GM21619 (cell line): ENCODE data around the gene PRKCE.

Source experiments
- ATAC-seq: cut with Tn5 transposase; IDR thresholded peaks from one replicate; pipeline ENCODE4 v1.9.1; 2021; ENCODE audit not compliant: unreplicated experiment

The PRKCE gene

GRCh38 chr2:45953376-45954027, 302.0 kb downstream of the PRKCE start:
- ATAC-seq, result no peak

GRCh38 chr2:45954233-45954850, 302.9 kb downstream of the PRKCE start:
- ATAC-seq, result no peak

GRCh38 chr2:45957533-45958227, 306.2 kb downstream of the PRKCE start:
- ATAC-seq, result no peak

- no peak for ATAC-seq
These were observed 308.8 kb downstream of the PRKCE start for GRCh38 chr2:45960057-45960863.

GRCh38 chr2:45962177-45962921, 310.9 kb downstream of the PRKCE start:
- ATAC-seq, result no peak

DNA sequence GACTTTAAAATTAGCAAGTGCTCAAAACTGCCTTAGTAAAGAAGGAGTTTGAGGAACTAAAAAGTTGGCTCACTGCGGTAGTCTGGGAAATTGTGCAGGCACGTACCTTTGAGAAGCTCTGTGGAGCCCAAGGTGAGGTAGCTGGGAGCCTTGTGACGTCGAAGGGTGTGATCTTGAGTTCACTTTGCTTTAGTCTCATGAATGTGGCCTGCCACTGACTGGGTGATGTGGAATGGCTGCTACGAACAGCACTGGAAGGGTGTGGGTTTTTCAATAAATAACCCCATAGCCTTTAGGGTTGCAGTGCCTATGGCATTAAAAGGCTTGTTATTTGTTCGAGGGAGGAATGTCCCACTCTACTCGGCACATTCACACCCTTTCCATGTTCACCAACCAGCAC, 312.3 kb downstream of the PRKCE start:
- ATAC-seq, result no peak

DNA sequence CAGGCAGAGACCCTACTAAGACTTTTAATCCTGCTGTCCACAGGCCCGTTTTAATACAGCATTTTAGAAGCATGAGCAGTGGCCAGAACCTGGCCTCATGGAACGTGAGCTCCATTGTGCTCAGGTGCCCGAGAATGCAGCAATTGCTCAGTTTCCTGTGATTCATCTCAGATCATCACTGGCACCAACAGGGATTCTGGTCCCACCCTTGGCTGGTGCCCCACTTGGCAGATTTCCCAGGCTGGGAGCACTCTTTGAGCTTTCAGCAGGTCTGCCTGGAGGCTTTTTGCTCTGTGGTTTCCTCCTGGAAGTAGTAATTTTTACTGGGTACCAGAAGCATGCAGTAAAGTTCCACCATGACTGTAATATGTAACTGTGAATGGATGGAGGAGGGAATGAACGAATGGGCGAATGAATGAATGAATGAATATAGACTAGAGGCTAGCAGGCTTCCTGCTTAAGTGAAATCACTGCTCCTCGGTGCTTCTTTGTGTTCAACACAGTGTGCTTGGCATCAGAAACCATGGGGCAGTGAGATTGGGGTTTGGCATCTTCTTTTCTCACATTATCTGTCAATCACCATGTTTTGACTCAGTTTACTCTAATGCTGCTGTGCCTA, 312.9 kb downstream of the PRKCE start:
- no peak for ATAC-seq

GRCh38 chr2:45964906-45965305, 313.4 kb downstream of the PRKCE start:
- ATAC-seq, result no peak

DNA sequence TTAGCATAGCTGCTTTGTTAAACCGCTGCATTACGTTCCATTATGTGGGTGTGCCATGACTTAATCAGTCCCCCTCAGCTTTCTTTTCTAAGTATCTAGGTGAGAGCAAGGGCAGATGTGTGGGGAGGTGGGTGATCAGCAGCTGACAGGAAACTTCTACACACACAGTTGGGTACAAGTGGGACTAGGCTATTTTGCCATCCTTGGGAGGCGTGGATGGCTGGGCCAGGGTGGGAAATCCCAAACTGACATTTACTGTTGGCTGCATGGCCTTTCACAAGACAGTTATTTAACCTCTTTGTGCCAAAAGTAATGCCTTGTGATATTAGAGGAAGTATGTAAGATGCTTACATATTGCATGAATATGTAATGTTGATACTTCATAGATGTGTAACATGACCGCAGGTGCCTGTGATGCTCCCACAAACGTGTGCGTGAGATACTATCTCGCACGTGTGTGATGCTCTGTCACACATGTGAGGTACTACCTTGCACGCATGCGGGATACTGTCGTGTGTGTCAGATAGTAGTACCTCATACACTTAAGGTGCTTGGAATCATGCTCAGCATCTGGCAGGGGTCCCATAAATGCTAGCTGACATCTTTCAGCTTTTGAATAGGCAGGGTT, 314.5 kb downstream of the PRKCE start:
- ATAC-seq, result no peak

DNA sequence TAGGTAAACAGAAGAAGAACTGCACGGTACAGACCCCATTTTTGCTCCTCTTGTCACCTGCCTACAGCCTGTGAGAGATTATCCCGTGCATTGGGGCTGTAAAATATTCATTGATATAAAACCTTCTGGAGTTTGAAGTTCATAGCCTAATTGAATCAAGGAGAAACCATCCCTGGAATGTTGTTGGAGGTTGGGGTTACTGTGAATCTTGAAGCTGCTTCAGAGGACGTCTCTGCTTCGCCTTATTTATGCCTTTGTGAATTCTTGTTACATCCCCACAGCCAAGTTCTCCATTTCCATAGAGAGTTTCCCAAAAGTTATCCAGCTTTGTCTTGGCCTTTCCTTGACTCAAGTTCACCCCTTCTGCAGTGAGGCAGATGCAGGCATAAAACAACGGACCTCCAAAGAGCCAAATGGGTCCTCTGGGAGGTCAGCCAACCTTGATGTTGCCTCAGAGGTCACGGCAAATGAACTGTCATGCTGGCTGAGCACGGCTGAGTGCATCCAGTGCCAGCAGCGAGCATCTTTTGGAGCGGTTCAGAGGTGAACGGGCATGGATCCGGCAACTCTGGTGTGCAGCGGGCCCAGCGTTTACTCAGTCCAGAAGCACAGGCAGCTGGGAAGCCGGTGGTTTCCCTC, 317.6 kb downstream of the PRKCE start:
- no peak for ATAC-seq

DNA sequence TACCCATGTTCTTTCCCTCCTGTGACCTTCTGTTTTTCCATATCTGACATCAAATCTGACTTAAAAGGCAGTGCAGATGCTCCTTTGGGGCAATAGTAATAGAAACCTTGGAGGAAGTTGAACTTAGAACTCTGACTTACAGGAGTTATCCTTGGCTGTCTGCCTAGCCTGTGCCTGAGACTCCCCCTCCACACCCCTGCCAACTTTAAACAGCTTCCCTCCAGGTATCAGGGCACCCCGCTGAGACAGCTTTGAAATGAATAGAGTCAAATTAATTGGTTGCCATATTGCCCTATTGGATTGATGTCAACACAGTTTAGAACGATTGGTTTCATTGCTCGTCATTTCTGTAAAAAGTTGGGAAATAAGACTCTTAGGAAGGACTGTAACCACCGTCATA, 322.0 kb downstream of the PRKCE start:
- no peak for ATAC-seq

DNA sequence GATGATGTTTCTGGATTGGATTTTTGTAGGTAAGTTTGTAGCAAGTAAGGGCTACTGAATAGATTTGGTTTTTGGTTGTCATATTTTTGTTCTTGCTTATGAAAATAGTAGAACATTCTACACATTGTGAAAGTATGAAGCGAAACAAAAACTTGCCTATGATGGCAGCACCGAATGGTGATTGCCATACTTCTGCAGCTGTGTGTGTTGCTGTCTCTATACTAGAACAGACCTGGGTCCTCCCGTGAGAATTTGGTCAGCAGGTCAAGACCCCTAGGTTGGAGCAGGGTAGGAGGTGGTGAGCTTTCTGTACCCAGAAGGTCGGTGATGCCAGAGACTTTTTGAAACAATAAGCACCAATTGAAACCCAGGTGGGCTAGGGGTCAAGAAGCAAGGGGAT, 322.6 kb downstream of the PRKCE start:
- peak; percentile 75 for ATAC-seq

DNA sequence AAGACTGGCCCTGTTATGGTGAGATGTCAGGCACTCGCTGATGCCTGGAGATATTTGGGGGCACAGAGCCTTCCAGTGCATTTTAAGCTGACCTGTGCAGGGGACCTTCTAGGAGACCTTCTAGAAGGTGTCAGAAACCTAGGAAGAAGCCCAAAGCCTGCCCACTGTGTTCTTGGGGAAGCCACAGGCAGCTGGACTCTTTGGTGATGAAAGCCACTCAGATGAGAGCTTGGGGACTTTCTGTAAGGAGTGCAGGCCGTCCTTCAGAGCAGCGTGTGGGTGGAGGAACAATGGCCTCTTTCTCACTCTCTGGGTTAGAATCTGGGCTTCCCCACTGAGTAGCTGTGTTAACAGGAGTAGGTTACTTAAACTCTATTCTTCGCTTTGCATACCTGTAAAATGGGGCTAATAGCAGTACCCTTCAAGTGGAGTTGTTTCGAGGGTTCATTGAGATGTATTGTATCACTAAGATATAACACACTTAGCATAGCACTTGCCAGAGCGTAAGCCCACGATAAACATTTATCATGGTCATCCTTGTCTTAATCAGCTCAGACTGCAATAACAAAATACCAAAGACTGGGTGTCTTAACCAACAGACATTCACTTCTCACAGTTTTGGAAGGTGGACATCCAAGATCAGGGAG, 323.4 kb downstream of the PRKCE start:
- peak; percentile 63 for ATAC-seq

- ATAC-seq, result no peak
These were observed 324.5 kb downstream of the PRKCE start for GRCh38 chr2:45975752-45976517.

GRCh38 chr2:45978302-45978859, 326.9 kb downstream of the PRKCE start:
- ATAC-seq, result no peak

- no peak for ATAC-seq
These were observed 327.6 kb downstream of the PRKCE start for GRCh38 chr2:45979065-45979464.

DNA sequence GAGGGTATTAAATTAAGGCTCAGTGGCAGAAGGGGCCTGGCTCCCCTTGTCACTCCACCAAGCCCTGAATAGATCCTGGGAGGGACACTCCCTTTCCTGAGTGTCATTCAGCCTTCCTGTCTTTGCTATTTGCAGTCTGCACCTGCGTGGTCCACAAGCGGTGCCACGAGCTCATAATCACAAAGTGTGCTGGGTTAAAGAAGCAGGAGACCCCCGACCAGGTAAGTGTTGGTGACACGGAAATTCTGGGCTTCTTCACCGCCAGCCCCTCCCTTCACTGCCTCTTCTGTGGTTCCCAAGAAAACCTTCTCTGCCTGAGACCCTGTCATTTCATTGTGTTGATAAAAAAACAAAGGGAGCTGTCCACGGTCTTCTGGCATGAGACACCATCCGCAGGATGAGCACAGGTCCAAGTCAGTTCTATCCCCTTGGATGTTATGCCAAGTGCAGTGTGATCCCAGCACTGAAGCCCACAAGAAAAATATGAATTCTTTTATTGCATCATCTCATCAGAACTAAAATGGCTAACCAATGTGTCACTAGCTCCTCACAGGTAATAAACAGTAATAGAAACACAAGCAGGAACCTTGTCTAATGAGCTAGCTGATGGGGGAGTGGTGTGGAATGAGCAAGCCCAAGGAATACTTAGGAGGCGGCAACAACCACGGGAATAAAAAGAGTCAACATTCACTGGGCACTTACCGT, 328.8 kb downstream of the PRKCE start:
- no peak for ATAC-seq
